Adipocyte (in vitro differentiated cells): ENCODE measurements around the gene TAB2.
"Not testable (repeated sequence)": the region's sequence is repeated elsewhere in the genome, so short reads cannot be mapped to it uniquely, and the experiment has no call there.

Experiments
- DNase-seq: peaks from one replicate; pipeline ENCODE4 v3.0.0-alpha.2; 2015; ENCODE audit warnings: low read depth
- H3K27me3 ChIP-seq: replicated peaks from 2 replicates; pipeline ENCODE4 v1.7.0; 2013; ENCODE audit warnings: mild to moderate bottlenecking, low read length, moderate library complexity; ENCODE audit not compliant: control insufficient read depth, insufficient read depth
- H3K36me3 ChIP-seq: 2 replicates; pipeline ENCODE4 v1.7.0; 2013; ENCODE audit warnings: low read length, mild to moderate bottlenecking, moderate library complexity; ENCODE audit not compliant: control insufficient read depth, insufficient read depth, severe bottlenecking
- H3K4me1 ChIP-seq: 2 replicates; pipeline ENCODE4 v1.7.0; 2013; ENCODE audit warnings: mild to moderate bottlenecking, low read length, moderate library complexity; ENCODE audit not compliant: control insufficient read depth, insufficient read depth
- H3K4me3 ChIP-seq: 2 replicates; pipeline ENCODE4 v1.7.0; 2013; ENCODE audit warnings: mild to moderate bottlenecking, low read length, moderate library complexity
- H3K9ac ChIP-seq: 2 replicates; pipeline ENCODE4 v1.7.0; 2013; ENCODE audit warnings: mild to moderate bottlenecking, low read length, moderate library complexity
- H3K9me3 ChIP-seq: 2 replicates; pipeline ENCODE4 v1.7.0; 2013; ENCODE audit warnings: mild to moderate bottlenecking, low read length, moderate library complexity; ENCODE audit not compliant: control insufficient read depth

TAB2 gene

DNA sequence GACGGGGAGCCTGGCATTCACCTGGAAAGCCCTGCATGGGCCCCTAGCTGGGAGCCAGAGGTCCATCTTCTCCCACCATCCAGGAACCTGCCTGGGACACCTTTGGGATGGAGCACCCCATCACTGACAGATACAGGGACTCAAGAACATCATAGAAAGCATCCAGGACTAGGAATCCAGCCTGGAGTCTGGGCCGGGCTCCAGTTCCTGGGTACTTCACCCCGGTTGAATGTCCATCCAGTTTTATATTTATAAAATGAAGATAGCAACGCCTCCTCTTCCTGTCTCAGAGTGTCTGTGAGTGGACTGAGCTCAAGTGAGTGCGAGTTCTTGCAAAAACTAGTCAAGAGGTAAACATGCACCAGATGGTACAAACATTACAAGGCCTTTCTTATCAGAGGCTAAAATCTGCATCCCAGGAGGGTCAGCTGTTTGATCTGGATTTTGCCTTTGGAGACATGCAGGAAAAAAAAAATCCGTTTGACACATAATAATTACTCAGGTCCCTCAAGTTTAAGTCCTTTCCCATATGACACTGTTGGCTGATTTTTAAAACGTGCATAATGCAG lies 139.9 kb downstream of the TAB2 start:
- DNase-seq: no peak
- Histone ChIP-seq H3K9ac (no peak overlapping the region), H3K36me3 (no peaks in the 10 kb centered on the region), H3K4me1 (peaks cover 21% of the 10 kb centered on the region), H3K27me3 (no peaks in the 10 kb centered on the region), H3K9me3 (no peaks in the 10 kb centered on the region), H3K4me3 (no peak overlapping the region)

- no peak for DNase-seq
- no peak overlapping the region for H3K9ac ChIP-seq
- H3K27me3 ChIP-seq: no peaks in the 10 kb centered on the region
- peaks cover 21% of the 10 kb centered on the region for H3K4me1 ChIP-seq
- H3K4me3 ChIP-seq: no peak overlapping the region
- H3K36me3 ChIP-seq: no peaks in the 10 kb centered on the region
- H3K9me3 ChIP-seq: no peaks in the 10 kb centered on the region
These were observed 140.7 kb downstream of the TAB2 start for GRCh38 chr6:149458196-149458595.

DNA sequence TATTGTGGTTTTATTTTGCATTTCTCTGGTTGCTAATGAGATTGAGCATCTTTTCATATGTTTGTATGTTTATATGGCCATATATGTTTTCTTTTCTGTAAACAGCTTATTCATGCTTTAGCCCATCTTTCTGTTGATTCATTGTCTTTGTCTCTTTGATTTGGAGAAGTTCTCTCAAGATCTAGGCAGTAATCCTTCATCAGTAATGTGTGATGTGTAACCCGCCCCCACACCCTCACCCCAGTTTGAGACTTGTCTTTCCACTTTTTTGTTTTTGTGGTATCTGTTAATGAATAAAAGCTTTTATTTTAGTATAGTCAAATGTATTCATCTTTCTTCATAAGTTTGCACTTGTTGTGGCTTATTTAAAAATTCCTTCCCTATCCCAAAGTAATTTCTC lies 141.3 kb downstream of the TAB2 start:
- Histone ChIP-seq H3K9me3 (no peaks in the 10 kb centered on the region), H3K36me3 (no peaks in the 10 kb centered on the region), H3K27me3 (no peaks in the 10 kb centered on the region), H3K4me1 (peaks cover 16% of the 10 kb centered on the region), H3K9ac (no peak overlapping the region), H3K4me3 (no peak overlapping the region)
- DNase-seq: no peak

GRCh38 chr6:149459761-149460160 lies 142.2 kb downstream of the TAB2 start:
- Histone ChIP-seq H3K27me3 (no peaks in the 10 kb centered on the region), H3K9ac (no peak overlapping the region)
- DNase-seq: no peak

GRCh38 chr6:149460249-149460648 lies 142.7 kb downstream of the TAB2 start:
- DNase-seq, H3K4me3 ChIP-seq, H3K36me3 ChIP-seq, H3K9me3 ChIP-seq, H3K27me3 ChIP-seq, H3K9ac ChIP-seq: not testable (repeated sequence)
- H3K4me1 ChIP-seq: peaks cover 14% of the 10 kb centered on the region

More at GRCh38 chr6:149459761-149460160, 142.2 kb downstream of the TAB2 start:
- Histone ChIP-seq H3K9me3 (no peaks in the 10 kb centered on the region), H3K4me1 (peaks cover 18% of the 10 kb centered on the region), H3K4me3 (no peak overlapping the region), H3K36me3 (no peaks in the 10 kb centered on the region)
